ENCODE data around the gene TNS1. TPM values are rescaled to one million over a fixed set of nuclear protein-coding genes. Genes with fewer than 3 reads are reported as not detected.

Gene TNS1
- polyA plus RNA-seq, 3 donors, result 0.26 to 1.6 (median 1.5) TPM

DNA sequence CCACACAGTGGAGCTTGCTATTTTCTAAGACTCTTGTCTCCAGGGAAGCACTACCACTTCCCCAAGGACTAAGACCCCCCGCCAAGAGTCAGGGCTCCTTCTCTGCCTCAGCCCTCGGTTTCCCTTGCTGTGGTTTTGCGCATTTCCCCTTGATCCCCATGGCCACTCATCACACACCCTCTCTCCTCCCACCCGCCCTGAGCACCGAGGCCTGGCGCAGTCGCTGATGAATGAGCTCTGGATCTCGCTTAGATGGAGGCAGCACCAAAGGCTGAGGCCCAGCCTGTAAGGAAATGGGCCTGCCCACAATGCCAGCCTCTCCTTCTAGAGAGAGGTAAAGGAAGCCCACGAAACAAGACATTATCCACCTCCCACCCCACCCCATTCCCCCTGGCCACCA lies 96.9 kb downstream of the TNS1 start:
- Histone ChIP-seq H2AFZ (ENCODE audit: insufficient read depth, low read depth, low read length, poor library complexity, severe bottlenecking) (no peak overlapping the region), H3K9me3 (replicated peaks in 1 of 2; ENCODE audit: control insufficient read depth in 1 of 2, insufficient read depth in 1 of 2, low read length in 2 of 2) (no peaks in the 10 kb centered on the region), H3K36me3 (replicated peaks in 1 of 2; ENCODE audit: control insufficient read depth in 1 of 2, insufficient read depth in 2 of 2, low read length in 2 of 2) (no peaks in the 10 kb centered on the region), H4K20me1 (ENCODE audit: insufficient read depth, low read length) (no peaks in the 10 kb centered on the region), H3K9ac (ENCODE audit: insufficient read depth, low read length, poor library complexity, severe bottlenecking) (peak overlapping the region; percentile 27), H3K27me3 (ENCODE audit: control insufficient read depth in 2 of 2, insufficient read depth in 2 of 2, low read length in 2 of 2) (peaks cover 0 to 2% of the 10 kb centered on the region in 2 donors), H3K4me1 (ENCODE audit: control insufficient read depth in 1 of 2, insufficient read depth in 2 of 2, low read length in 2 of 2) (peaks cover 40 to 52% of the 10 kb centered on the region in 2 donors), H3K27ac (ENCODE audit: low read depth in 1 of 2, low read length in 2 of 2) (no peak overlapping the region), H3K79me2 (ENCODE audit: insufficient read depth, low read length) (no peaks in the 10 kb centered on the region), H3K4me2 (replicated peaks; ENCODE audit: extremely low read depth, low read length, poor library complexity, severe bottlenecking) (no peak overlapping the region), H3K4me3 (replicated peaks in 1 of 3; ENCODE audit: low read depth in 2 of 3, low read length in 3 of 3) (no peak overlapping the region)
- DNase-seq, result peak in 2 of 3 donors; percentile 39 to 41
- peaks cover 15 to 29% of the 10 kb centered on the region in 2 donors for H3K36me3 Mint-ChIP-seq
- TF ChIP-seq, protein P1, sequence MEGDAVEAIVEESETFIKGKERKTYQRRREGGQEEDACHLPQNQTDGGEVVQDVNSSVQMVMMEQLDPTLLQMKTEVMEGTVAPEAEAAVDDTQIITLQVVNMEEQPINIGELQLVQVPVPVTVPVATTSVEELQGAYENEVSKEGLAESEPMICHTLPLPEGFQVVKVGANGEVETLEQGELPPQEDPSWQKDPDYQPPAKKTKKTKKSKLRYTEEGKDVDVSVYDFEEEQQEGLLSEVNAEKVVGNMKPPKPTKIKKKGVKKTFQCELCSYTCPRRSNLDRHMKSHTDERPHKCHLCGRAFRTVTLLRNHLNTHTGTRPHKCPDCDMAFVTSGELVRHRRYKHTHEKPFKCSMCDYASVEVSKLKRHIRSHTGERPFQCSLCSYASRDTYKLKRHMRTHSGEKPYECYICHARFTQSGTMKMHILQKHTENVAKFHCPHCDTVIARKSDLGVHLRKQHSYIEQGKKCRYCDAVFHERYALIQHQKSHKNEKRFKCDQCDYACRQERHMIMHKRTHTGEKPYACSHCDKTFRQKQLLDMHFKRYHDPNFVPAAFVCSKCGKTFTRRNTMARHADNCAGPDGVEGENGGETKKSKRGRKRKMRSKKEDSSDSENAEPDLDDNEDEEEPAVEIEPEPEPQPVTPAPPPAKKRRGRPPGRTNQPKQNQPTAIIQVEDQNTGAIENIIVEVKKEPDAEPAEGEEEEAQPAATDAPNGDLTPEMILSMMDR (IDR thresholded peaks at IDR 0.05), result no peak
- peaks cover 55% of the 10 kb centered on the region for H3K4me1 Mint-ChIP-seq
- H3K9me3 Mint-ChIP-seq, result peaks cover 0 to 3% (median 0%) of the 10 kb centered on the region in 7 donors
- H3K4me3 Mint-ChIP-seq, result peak overlapping the region in 1 of 2 donors; percentile 22
- intact Hi-C loops (cut with micrococcal nuclease), result loop anchor here in 1 of 2 donors (5.0 kb wide), 1 partner anchor 41 kb away; no protein-coding TSS in a partner anchor
- peak overlapping the region in 5 of 7 donors; percentile 35 to 85 (median 78) for H3K27ac Mint-ChIP-seq
- WGBS (ENCODE audit: insufficient coverage), result 10% methylated on average over 2 of the region's 9 CpGs
- peaks cover 0 to 18% (median 9%) of the 10 kb centered on the region in 3 donors for H3K27me3 Mint-ChIP-seq (ENCODE audit: low read depth in 3 of 3)

DNA sequence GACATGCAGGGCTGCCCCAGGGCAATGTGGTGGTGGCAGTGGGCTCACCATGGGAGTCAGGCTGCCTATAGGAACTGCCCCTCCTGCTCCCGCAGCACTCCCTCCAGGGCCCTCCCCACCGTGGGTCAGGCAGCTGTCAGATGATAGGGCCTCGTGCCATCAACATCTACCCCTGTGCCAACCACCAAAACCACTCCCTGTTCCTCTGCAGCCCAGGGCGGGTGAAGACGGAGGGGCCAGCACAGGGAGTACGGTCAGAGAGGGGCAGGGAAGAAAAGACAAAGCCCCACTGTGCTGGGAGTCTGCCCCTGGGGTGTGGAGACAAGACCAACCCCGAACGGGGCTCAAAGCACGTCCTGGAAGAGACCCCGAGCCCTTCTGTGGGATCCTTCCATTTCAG lies 97.4 kb downstream of the TNS1 start:
- H3K4me2 ChIP-seq (replicated peaks; ENCODE audit: extremely low read depth, low read length, poor library complexity, severe bottlenecking), result no peak overlapping the region
- no peaks in the 10 kb centered on the region for H4K20me1 ChIP-seq (ENCODE audit: insufficient read depth, low read length)

More for the DNA sequence above, 97.4 kb downstream of the TNS1 start:
- Histone ChIP-seq H3K9ac (ENCODE audit: insufficient read depth, low read length, poor library complexity, severe bottlenecking) (peak overlapping the region; percentile 27), H3K27me3 (ENCODE audit: control insufficient read depth in 2 of 2, insufficient read depth in 2 of 2, low read length in 2 of 2) (peaks cover 0 to 2% of the 10 kb centered on the region in 2 donors), H3K36me3 (replicated peaks in 1 of 2; ENCODE audit: control insufficient read depth in 1 of 2, insufficient read depth in 2 of 2, low read length in 2 of 2) (no peaks in the 10 kb centered on the region), H3K4me1 (ENCODE audit: control insufficient read depth in 1 of 2, insufficient read depth in 2 of 2, low read length in 2 of 2) (peaks cover 38 to 47% of the 10 kb centered on the region in 2 donors), H3K9me3 (replicated peaks in 1 of 2; ENCODE audit: control insufficient read depth in 1 of 2, insufficient read depth in 1 of 2, low read length in 2 of 2) (no peaks in the 10 kb centered on the region), H2AFZ (ENCODE audit: insufficient read depth, low read depth, low read length, poor library complexity, severe bottlenecking) (no peak overlapping the region), H3K79me2 (ENCODE audit: insufficient read depth, low read length) (no peaks in the 10 kb centered on the region), H3K27ac (ENCODE audit: low read depth in 1 of 2, low read length in 2 of 2) (no peak overlapping the region), H3K4me3 (replicated peaks in 1 of 3; ENCODE audit: low read depth in 2 of 3, low read length in 3 of 3) (no peak overlapping the region)
- peaks cover 53% of the 10 kb centered on the region for H3K4me1 Mint-ChIP-seq
- peak; percentile 27 to 44 (median 33) for DNase-seq
- H3K27me3 Mint-ChIP-seq (ENCODE audit: low read depth in 3 of 3), result peaks cover 0 to 18% (median 9%) of the 10 kb centered on the region in 3 donors
- H3K4me3 Mint-ChIP-seq, result no peak overlapping the region
- peaks cover 19 to 34% of the 10 kb centered on the region in 2 donors for H3K36me3 Mint-ChIP-seq
- TF ChIP-seq, protein P1 (IDR thresholded peaks at IDR 0.05), result no peak
- peak overlapping the region in 3 of 7 donors; percentile 59 to 85 (median 82) for H3K27ac Mint-ChIP-seq
- H3K9me3 Mint-ChIP-seq, result peaks cover 0 to 3% (median 0%) of the 10 kb centered on the region in 7 donors
- intact Hi-C loops (cut with micrococcal nuclease), result loop anchor here in 1 of 2 donors (5.0 kb wide), 1 partner anchor 42 kb away; no protein-coding TSS in a partner anchor
- WGBS (ENCODE audit: insufficient coverage), result 2% methylated on average over 8 of the region's 10 CpGs

Data from CD14-positive monocyte (primary cell).